ENCODE data around the gene SEL1L2. TPM values are rescaled to one million over a fixed set of nuclear protein-coding genes. Genes with fewer than 3 reads are reported as not detected.

Gene SEL1L2
- total RNA-seq, 4 donors from 2014 or later: not detected

- Histone ChIP-seq H3K27me3 (no peaks in the 10 kb centered on the region), H3K9me3 (peaks cover 0 to 4% (median 0%) of the 10 kb centered on the region in 4 donors), H3K4me3 (no peak overlapping the region), H3K36me3 (no peaks in the 10 kb centered on the region), H3K4me1 (no peaks in the 10 kb centered on the region), H3K27ac (no peak overlapping the region)
- TF ChIP-seq POLR2A (IDR thresholded peaks at IDR 0.05): no peak
- TF ChIP-seq, protein P1, sequence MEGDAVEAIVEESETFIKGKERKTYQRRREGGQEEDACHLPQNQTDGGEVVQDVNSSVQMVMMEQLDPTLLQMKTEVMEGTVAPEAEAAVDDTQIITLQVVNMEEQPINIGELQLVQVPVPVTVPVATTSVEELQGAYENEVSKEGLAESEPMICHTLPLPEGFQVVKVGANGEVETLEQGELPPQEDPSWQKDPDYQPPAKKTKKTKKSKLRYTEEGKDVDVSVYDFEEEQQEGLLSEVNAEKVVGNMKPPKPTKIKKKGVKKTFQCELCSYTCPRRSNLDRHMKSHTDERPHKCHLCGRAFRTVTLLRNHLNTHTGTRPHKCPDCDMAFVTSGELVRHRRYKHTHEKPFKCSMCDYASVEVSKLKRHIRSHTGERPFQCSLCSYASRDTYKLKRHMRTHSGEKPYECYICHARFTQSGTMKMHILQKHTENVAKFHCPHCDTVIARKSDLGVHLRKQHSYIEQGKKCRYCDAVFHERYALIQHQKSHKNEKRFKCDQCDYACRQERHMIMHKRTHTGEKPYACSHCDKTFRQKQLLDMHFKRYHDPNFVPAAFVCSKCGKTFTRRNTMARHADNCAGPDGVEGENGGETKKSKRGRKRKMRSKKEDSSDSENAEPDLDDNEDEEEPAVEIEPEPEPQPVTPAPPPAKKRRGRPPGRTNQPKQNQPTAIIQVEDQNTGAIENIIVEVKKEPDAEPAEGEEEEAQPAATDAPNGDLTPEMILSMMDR (IDR thresholded peaks at IDR 0.05): no peak
- no peak for DNase-seq
Observed at GRCh38 chr20:14009208-14009607, 18.8 kb upstream of the SEL1L2 start.

GRCh38 chr20:14005996-14006395 lies 15.6 kb upstream of the SEL1L2 start:
- Histone ChIP-seq H3K9me3 (no peaks in the 10 kb centered on the region), H3K4me3 (no peak overlapping the region), H3K36me3 (no peaks in the 10 kb centered on the region), H3K27me3 (no peaks in the 10 kb centered on the region), H3K27ac (no peak overlapping the region), H3K4me1 (no peaks in the 10 kb centered on the region)
- TF ChIP-seq, protein P1 (IDR thresholded peaks at IDR 0.05): no peak
- TF ChIP-seq POLR2A (IDR thresholded peaks at IDR 0.05): no peak
- DNase-seq: no peak

DNA sequence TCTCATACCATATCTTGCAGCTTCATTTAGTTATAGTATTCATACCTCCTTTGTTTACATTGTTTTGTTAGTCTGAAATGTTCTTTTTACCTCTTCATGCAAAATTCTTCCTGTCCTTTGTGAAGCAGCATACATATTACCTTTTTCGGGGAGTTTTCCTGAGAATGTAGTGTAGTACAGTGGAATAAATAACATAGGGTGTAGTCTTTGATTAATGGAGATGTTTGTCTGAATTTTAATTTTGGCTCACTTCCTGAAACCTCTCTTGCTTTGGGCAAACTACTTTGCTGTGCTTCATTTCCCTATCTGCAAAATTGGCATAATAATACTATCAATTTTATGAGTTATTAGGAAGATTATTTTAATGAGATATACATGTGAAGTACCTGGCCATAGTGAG lies 10.5 kb upstream of the SEL1L2 start:
- H3K27ac ChIP-seq: no peak overlapping the region
- DNase-seq: no peak
- H3K4me3 ChIP-seq: no peak overlapping the region
- peaks cover 0 to 8% (median 0%) of the 10 kb centered on the region in 4 donors for H3K4me1 ChIP-seq
- TF ChIP-seq, protein P1 (IDR thresholded peaks at IDR 0.05): no peak
- TF ChIP-seq POLR2A (IDR thresholded peaks at IDR 0.05): no peak
- no peaks in the 10 kb centered on the region for H3K9me3 ChIP-seq
- H3K36me3 ChIP-seq: no peaks in the 10 kb centered on the region
- no peaks in the 10 kb centered on the region for H3K27me3 ChIP-seq

GRCh38 chr20:13996265-13996664 lies 5.9 kb upstream of the SEL1L2 start:
- H3K27me3 ChIP-seq: no peaks in the 10 kb centered on the region
- peaks cover 0 to 8% (median 0%) of the 10 kb centered on the region in 4 donors for H3K4me1 ChIP-seq
- peak overlapping the region in 1 of 4 donors; percentile 69 for H3K27ac ChIP-seq
- peaks cover 0 to 5% (median 0%) of the 10 kb centered on the region in 4 donors for H3K9me3 ChIP-seq
- H3K4me3 ChIP-seq: peak overlapping the region; percentile 32 to 81 (median 60)
- TF ChIP-seq, protein P1 (IDR thresholded peaks at IDR 0.05): no peak
- no peak for TF ChIP-seq POLR2A (IDR thresholded peaks at IDR 0.05)
- no peaks in the 10 kb centered on the region for H3K36me3 ChIP-seq
- no peak for DNase-seq

DNA sequence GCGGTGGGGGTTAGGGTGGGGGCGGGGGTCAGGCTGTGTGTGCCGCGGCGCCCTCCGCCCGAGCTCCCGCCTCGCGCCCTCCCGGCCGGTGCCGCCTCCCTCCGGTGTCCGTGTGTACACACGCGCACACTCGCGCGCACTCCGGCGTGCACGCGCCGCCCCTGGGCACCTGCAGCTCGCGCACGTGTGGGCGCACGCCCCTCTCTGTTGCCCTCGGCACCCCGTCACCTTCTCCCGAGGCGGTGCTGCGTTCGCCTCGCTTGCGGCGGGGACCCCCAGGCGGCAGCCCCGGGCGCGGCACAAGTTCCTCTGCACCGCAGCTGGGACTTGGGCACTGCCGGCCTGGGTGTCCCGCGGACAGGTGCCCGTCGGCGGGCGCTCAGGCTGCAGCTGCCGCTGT lies 5.4 kb upstream of the SEL1L2 start:
- no peak for TF ChIP-seq POLR2A (IDR thresholded peaks at IDR 0.05)
- TF ChIP-seq, protein P1 (IDR thresholded peaks at IDR 0.05): no peak
- Histone ChIP-seq H3K4me3 (peak overlapping the region; percentile 32 to 81 (median 60)), H3K27me3 (no peaks in the 10 kb centered on the region), H3K4me1 (peaks cover 0 to 8% (median 0%) of the 10 kb centered on the region in 4 donors), H3K9me3 (peaks cover 0 to 5% (median 0%) of the 10 kb centered on the region in 4 donors), H3K27ac (peak overlapping the region in 3 of 4 donors; percentile 63 to 80 (median 69)), H3K36me3 (no peaks in the 10 kb centered on the region)
- peak in 2 of 3 donors; percentile 61 to 81 for DNase-seq

Measured in Peyer's patch (tissue), 4 donors.